DMS53 (cell line): Measurements from ENCODE around the gene OPA1.

ENCODE experiments used
- DNase-seq: peaks from one replicate; lab custom pipeline; 2025; lab: John Stamatoyannopoulos, UW

Gene OPA1

GRCh38 chr3:193710286-193711165, 117.5 kb downstream of the OPA1 start:
- DNase-seq: peak; percentile 25

- peak; percentile 32 for DNase-seq
These were observed 118.1 kb downstream of the OPA1 start for GRCh38 chr3:193711166-193711485.

- peak; percentile 68 for DNase-seq
These were observed 118.5 kb downstream of the OPA1 start for GRCh38 chr3:193711523-193711963.

- DNase-seq: peak; percentile 99
These were observed 119.1 kb downstream of the OPA1 start for GRCh38 chr3:193711964-193712598.

GRCh38 chr3:193712938-193713337, 119.9 kb downstream of the OPA1 start:
- DNase-seq: no peak

GRCh38 chr3:193714523-193715137, 121.6 kb downstream of the OPA1 start:
- peak; percentile 19 for DNase-seq

GRCh38 chr3:193716150-193716549, 123.1 kb downstream of the OPA1 start:
- DNase-seq: no peak

GRCh38 chr3:193719735-193720134, 126.7 kb downstream of the OPA1 start:
- DNase-seq: no peak

GRCh38 chr3:193720169-193720568, 127.2 kb downstream of the OPA1 start:
- DNase-seq: no peak

GRCh38 chr3:193722566-193722965, 129.6 kb downstream of the OPA1 start:
- no peak for DNase-seq

- DNase-seq: no peak
These were observed 134.1 kb downstream of the OPA1 start for GRCh38 chr3:193727089-193727488.

GRCh38 chr3:193728429-193729087, 135.6 kb downstream of the OPA1 start:
- no peak for DNase-seq

- DNase-seq: no peak
These were observed 136.1 kb downstream of the OPA1 start for GRCh38 chr3:193729088-193729465.

- DNase-seq: no peak
These were observed 136.6 kb downstream of the OPA1 start for GRCh38 chr3:193729601-193730000.

GRCh38 chr3:193730511-193730910, 137.5 kb downstream of the OPA1 start:
- no peak for DNase-seq

GRCh38 chr3:193730976-193731375, 138.0 kb downstream of the OPA1 start:
- DNase-seq: no peak

GRCh38 chr3:193731656-193732055, 138.6 kb downstream of the OPA1 start:
- no peak for DNase-seq

- DNase-seq: peak; percentile 30
These were observed 139.4 kb downstream of the OPA1 start for GRCh38 chr3:193732391-193732790.

- DNase-seq: no peak
These were observed 139.8 kb downstream of the OPA1 start for GRCh38 chr3:193732827-193733226.

GRCh38 chr3:193734737-193735366, 141.8 kb downstream of the OPA1 start:
- no peak for DNase-seq

GRCh38 chr3:193735850-193736249, 142.8 kb downstream of the OPA1 start:
- DNase-seq: no peak

GRCh38 chr3:193736616-193737015, 143.6 kb downstream of the OPA1 start:
- DNase-seq: no peak
